ENCODE data around the gene UTP11. TPM values are rescaled to one million over a fixed set of nuclear protein-coding genes. Genes with fewer than 3 reads are reported as not detected.
A peak's percentile ranks its signal among the peaks of the same experiment; 100 is the strongest.

Gene UTP11
- total and polyA plus RNA-seq, 11 donors = 30.7 to 51.6 (median 36.5) TPM

DNA sequence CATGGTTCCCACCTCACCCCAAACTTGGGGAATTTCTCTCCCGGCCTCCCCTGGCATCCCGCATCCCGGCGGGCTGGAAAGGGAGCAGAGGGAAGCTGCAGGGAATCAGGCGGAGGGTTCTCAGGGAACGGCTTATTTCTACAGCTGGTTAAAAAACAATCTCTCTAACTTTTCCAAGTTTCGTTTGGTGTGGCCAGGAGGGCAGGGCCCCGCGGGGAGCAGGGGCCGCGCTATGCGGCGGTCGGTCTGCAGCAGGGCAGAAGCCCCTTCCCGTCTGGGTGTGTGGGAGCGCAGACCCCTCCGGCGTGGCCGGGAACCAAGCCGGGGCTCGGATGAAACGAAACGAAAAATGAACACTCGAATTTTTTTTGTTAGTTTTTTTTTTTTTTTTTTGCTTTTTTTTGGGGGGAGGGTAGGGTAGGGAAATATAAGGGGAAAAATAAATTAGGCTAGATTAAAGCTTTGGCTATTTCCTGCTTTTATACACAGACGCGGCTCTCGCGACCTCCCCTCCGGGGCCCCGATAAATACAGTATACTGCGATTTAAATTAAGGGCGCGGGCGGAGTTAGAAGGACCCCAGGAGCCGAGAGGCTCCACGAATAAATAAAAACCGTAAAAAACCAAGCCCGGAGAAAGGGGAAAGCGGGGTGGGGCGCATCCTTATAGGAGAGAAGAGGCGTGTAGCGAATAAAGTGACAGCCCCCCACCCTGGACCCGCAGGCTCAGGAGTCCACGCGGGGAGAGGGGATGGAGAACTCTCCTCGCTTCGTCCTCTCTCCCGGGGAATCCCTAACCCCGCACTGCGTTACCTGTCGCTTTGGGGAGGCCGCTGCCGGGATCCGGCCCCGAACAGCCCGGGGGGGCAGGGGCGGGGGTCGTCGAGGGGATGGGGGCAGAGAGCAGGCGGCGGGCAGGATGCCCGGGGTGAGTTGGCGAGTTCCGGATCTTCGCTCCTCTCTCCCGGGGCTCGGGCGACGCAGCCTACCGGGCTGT lies 32.0 kb downstream of the UTP11 start:
- Histone ChIP-seq H3K27me3 (peaks cover 40 to 76% (median 52%) of the 10 kb centered on the region in 9 donors), H3K36me3 (no peaks in the 10 kb centered on the region), H3K4me3 (peak overlapping the region in 8 of 12 donors; percentile 2 to 82 (median 16)), H3K9me3 (no peaks in the 10 kb centered on the region), H3K27ac (no peak overlapping the region), H3K4me1 (peaks cover 3 to 38% (median 19%) of the 10 kb centered on the region in 12 donors)
- no peak for TF ChIP-seq POLR2A (IDR thresholded peaks at IDR 0.05)
- TF ChIP-seq, protein P1, sequence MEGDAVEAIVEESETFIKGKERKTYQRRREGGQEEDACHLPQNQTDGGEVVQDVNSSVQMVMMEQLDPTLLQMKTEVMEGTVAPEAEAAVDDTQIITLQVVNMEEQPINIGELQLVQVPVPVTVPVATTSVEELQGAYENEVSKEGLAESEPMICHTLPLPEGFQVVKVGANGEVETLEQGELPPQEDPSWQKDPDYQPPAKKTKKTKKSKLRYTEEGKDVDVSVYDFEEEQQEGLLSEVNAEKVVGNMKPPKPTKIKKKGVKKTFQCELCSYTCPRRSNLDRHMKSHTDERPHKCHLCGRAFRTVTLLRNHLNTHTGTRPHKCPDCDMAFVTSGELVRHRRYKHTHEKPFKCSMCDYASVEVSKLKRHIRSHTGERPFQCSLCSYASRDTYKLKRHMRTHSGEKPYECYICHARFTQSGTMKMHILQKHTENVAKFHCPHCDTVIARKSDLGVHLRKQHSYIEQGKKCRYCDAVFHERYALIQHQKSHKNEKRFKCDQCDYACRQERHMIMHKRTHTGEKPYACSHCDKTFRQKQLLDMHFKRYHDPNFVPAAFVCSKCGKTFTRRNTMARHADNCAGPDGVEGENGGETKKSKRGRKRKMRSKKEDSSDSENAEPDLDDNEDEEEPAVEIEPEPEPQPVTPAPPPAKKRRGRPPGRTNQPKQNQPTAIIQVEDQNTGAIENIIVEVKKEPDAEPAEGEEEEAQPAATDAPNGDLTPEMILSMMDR (IDR thresholded peaks at IDR 0.05) = no peak
- no peak for ATAC-seq
- no peak for DNase-seq
- intact Hi-C loops (cut with DNase I) = loop anchor here in 6 of 10 donors (5.0 to 10.0 kb wide), 5 partner anchors 540 to 790 kb away; no protein-coding TSS in a partner anchor
- WGBS, 4 donors = 4 to 7% (median 5%) methylated on average over 52 to 70 of the region's 70 CpGs

DNA sequence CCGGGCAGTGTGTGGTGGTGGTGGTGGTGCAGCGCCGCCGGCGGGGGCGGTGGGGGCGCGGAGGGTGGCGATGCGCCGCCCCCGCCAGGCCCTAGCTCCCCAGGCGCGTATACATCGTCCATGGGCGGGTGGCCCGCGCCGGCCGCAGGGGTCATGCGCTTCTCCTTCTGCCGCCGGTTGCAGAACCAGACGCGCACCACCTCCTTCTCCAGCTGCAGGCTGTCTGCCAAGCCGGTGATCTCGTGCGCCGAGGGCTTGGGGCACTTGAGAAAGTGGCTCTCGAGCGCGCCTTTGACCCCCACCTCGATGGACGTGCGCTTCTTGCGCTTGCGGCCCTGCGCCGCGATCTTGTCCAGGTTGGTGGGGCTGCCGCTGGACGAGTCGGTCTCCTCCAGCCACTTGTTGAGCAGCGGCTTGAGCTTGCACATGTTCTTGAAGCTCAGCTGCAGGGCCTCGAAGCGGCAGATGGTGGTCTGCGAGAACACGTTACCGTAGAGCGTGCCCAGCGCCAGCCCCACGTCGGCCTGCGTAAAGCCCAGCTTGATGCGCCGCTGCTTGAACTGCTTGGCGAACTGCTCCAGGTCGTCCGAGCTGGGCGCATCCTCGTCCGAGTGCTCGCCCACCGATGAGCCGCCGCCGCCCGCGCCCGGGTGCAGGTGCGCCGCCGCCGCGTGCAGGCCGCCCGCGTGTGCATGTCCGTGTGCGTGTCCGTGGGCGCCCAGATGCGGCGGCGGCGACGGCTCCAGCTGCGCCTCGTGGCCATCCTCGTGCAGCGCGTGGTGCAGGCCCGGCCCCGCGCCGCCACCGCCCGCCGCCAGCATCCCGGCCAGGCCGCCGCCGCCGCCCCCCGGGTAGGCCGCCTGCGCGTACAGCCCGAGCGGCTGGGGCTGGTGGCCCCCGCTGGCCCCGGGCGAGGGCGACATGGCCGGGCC lies 33.1 kb downstream of the UTP11 start:
- ATAC-seq = no peak
- intact Hi-C loops (cut with DNase I) = loop anchor here in 6 of 10 donors (5.0 to 10.0 kb wide), 4 partner anchors 539 to 789 kb away; no protein-coding TSS in a partner anchor
- H3K9me3 ChIP-seq = no peaks in the 10 kb centered on the region
- WGBS, 4 donors = 2 to 4% (median 3%) methylated on average over 24 to 115 of the region's 115 CpGs
- DNase-seq = no peak
- peaks cover 3 to 38% (median 19%) of the 10 kb centered on the region in 12 donors for H3K4me1 ChIP-seq
- TF ChIP-seq POLR2A (IDR thresholded peaks at IDR 0.05) = no peak
- TF ChIP-seq, protein P1 (IDR thresholded peaks at IDR 0.05) = no peak
- peaks cover 40 to 76% (median 49%) of the 10 kb centered on the region in 9 donors for H3K27me3 ChIP-seq
- no peaks in the 10 kb centered on the region for H3K36me3 ChIP-seq
- H3K4me3 ChIP-seq = peak overlapping the region in 9 of 12 donors; percentile 3 to 82 (median 48)
- H3K27ac ChIP-seq = no peak overlapping the region

DNA sequence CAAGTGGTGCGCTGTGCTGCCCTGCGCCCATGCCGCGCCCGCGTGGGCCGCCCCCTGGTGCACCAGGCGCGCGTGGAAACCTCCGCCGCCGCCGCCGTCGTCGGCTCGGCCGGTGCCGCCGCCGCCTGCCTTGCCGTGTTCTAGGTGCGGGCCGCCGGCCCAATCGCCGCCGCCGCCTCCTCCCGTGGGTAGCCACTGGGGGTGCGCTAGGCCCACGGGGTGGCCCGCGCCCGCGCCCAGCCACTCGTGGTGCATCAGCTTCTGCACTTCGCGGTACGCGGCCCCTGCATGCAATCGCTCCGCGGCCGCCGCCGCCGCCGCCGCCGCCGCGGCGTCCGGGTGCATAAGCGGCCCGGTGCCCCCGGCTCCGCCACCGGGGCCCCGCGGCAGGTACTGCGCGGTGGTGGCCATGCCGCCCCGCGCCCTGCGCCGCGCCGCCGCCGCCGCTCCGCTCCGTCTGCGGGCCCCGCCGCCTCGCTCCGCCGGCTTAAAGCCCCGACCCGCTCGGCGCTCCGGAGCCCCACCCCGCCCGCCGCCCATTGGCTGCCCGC lies 33.9 kb downstream of the UTP11 start, which contains the start of gene POU3F1:
TSS of gene POU3F1 (minus strand) at position 461 of the 551 bp plus-strand sequence. CDS start at position 411, 50 bp downstream.
- ATAC-seq = no peak
- TF ChIP-seq POLR2A (IDR thresholded peaks at IDR 0.05) = no peak
- TF ChIP-seq, protein P1 (IDR thresholded peaks at IDR 0.05) = peak in 2 of 12 donors; percentile 3 to 7
- intact Hi-C loops (cut with DNase I) = loop anchor here in 6 of 10 donors (5.0 to 10.0 kb wide), 4 partner anchors 538 to 788 kb away; no protein-coding TSS in a partner anchor
- Histone ChIP-seq H3K27ac (peak within 1 kb of the TSS in 4 of 12 donors; percentile 13 to 72 (median 55)), H3K4me1 (peaks cover 3 to 38% (median 19%) of the 10 kb centered on the region in 12 donors), H3K9me3 (no peaks in the 10 kb centered on the region), H3K27me3 (peaks cover 37 to 71% (median 43%) of the 10 kb centered on the region in 9 donors), H3K36me3 (no peaks in the 10 kb centered on the region), H3K4me3 (peak within 1 kb of the TSS; percentile 30 to 82 (median 66))
- 0 to 1% (median 0%) methylated on average over 1 to 92 of the region's 92 CpGs for WGBS, 4 donors
- DNase-seq = no peak

Data from heart left ventricle (tissue), 16 donors.